Breast epithelium (tissue), 3 donors: ENCODE data around the gene EPHB2.

Experiments
- CTCF ChIP-seq, 3 donors: fragments of 450-650 bp; IDR thresholded peaks; one replicate each; pipeline ENCODE4 v1.5.1; 2016 to 2017; ENCODE audit warnings: antibody characterized with exemption in 3 of 3, mild to moderate bottlenecking in 3 of 3, moderate library complexity in 3 of 3
- POLR2A ChIP-seq: fragments of 450-650 bp; IDR thresholded peaks from one replicate; pipeline ENCODE4 v1.6.1; 2016; ENCODE audit warnings: antibody characterized with exemption, mild to moderate bottlenecking, moderate library complexity

- no peak for TF ChIP-seq CTCF (IDR thresholded peaks at IDR 0.05)
- no peak for TF ChIP-seq POLR2A
These were observed 208.0 kb downstream of the EPHB2 start for GRCh38 chr1:22918644-22919043.
